NCI-H748 (cell line): Measurements from ENCODE around the gene RAD51B.
"Not testable (repeated sequence)": the region's sequence is repeated elsewhere in the genome, so short reads cannot be mapped to it uniquely, and the experiment has no call there.

Source experiments
- DNase-seq: peaks from one replicate; lab custom pipeline; 2025; ENCODE audit not compliant: unreplicated experiment; lab: John Stamatoyannopoulos, UW

The RAD51B gene

GRCh38 chr14:68286667-68287066, 467.1 kb downstream of the RAD51B start:
- no peak for DNase-seq

DNA sequence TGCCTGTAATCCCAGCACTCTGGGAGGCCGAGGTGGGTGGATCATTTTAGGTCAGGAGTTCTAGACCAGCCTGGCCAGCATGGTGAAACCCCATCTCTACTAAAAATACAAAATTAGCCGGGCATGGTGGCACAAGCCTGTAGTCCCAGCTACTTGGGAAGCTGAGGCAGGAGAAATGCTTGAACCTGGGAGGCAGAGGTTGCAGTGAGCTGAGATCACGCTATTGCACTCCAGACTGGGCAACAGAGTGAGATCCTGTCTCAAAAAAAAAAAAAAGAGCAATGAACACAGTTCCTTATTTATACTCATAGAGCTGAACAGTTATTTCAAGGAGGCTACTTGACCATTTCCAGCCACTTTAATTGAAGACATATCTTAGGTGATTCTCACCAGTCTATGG, 469.9 kb downstream of the RAD51B start:
- not testable (repeated sequence) for DNase-seq

DNA sequence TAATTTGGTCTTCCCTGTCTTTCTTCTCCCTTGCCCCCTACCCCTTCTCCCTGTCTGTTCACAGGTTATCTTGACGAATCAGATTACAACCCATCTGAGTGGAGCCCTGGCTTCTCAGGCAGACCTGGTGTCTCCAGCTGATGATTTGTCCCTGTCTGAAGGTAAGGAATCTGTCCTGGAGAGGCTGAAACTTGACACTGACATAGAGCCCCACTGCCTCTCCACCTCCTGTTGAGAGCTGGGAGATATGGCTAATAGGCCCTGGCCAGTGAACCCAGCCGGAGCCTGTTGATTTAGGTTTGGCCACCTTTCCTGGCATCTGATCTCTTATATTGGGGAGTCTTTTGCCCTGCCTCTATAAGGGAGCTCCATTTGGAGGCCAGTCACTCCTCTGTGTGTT, 472.2 kb downstream of the RAD51B start:
- peak; percentile 22 for DNase-seq

DNA sequence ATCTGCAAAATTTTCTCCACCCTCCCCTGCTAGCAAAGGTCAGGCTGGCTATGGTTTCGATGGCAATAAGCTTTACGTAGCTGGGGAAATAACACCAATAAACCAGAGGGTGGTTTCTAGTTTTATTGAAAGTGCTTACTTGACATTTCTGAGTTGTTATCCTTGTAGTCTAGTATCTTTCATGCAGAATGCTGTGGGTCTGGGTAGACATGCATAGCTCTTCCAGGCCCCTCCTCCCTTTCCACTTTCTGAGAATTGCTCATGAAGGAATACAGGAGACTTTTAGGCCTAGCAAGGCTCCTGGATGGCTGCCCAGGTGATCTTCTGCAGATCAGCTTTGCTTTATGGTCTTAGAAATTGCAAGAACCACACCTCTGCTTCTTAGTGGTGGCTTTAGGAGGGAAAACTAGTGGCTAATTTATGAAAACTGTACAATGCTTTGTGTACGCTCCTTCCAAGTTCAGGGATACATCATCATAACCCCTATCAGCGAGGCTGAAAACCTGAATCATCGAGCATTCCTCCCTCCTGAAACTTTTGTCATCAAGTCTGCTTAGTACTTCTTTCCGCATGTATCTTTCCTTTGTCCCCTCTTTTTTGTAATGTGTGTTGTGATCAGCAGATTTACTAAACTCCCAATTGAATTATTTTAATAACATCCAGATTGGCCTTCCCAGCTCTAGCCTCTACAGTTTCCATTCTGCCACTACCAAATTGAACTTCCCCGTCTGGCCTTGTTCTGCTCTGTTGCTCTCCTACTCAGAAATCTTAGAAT, 473.0 kb downstream of the RAD51B start:
- no peak for DNase-seq

DNA sequence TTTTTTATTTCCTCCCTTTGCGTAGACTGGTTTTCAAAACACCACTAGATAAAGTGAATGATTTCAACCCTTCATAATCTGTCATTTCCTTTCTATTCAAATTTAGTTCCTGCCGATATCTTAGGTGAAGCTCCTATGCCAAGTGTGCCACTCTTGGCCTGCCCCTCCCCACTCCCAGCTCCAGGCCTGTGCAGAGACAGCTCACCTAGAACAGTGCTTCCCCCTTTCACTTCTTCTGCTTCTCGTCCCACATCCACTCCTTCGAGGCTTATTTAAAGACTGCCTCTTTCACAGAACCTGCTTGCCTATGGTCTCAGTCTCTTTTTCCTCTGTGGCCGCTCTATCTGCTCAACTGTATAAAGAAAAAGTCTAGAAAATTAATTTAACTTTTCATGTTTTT, 473.8 kb downstream of the RAD51B start:
- DNase-seq: no peak

DNA sequence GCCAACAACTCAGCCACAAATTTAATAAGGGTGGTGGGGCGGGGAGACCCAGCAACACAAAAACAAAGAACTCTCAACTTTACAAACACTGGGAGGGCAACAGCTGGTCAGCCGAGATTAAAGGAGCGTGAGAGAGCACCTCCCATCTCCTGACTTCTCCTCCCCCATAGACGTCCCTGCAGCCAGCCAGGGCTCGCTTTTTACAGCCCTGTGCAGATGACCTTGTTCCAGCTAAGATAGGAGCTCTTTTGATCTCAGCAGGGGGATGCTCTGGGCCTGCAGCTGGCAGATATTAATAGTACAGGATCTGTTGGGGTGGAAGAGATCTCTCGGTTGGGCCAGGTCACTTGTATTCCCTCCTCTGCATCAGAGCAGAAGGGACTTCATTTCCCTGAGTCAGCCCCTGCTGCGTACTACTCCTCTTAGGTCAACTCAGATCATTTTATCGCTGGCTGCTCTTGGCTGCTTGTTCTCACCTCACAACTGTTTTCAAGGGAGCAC, 475.8 kb downstream of the RAD51B start:
- no peak for DNase-seq

GRCh38 chr14:68297039-68297438, 477.5 kb downstream of the RAD51B start:
- DNase-seq: no peak

DNA sequence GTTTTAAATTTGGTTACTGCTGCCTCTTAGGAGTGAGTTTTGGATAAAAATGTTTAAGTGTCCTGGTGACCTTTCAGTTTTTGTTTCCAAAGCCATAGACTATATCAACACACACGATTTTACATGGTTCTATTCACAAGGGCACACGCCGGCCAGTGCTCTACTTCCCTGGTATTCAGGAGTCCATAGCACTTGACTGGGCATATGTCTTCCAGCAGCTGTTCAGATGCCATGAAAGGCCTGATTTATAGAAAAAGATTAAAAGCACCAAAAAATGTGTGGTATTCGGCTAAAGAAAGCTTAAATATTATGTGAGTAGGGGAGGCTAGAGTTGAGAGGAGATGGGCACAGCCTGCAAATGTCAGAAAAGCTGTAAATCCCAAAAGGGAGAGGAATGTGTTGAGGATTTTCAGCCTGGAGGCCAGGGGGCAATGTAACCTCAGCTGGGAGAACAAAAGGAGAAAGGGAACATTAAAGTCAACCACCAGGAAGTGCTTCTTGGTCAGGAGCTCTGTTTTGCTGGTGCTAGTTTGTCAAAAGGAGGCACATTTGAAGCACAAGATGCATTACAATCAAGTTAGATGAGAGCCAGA, 478.4 kb downstream of the RAD51B start:
- peak; percentile 10 for DNase-seq

DNA sequence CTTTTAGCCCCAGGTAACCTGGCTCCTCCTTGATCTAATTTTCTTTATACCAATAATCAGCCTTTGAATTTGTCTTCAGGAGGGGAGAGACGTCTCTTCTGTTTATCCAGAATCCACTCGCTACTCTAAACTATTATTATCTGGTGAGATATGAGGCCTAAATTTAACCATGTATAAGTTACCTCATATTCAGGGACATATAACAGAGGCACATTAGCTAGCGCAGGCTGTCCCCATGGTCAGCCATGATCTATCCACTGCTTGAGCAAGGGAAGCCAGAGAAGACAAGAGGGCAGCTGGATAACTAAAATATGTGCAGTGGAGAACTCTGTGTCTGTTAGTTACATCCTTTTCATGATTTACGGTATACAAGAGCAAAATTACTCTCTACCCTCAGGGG, 481.0 kb downstream of the RAD51B start:
- DNase-seq: no peak

DNA sequence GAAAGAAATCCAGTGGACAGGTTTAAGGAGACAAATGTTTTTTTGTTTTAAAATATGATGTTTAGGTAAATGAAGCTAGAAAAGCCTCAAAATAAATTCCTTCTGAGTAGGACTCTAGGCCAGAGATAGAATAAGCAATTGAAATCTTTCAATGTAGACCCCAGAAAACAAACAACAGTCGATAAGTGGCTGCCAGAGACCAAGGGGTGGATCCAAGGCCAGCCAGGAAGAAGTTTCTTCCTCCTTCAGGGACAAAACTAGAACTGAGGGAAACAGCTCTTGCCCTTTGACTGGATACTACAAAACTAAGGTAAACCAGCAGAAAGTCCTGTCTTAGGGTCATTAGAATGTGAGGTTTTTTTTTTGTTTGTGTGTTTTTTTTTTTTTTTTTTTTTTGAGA, 481.6 kb downstream of the RAD51B start:
- no peak for DNase-seq

GRCh38 chr14:68302938-68303337, 483.4 kb downstream of the RAD51B start:
- not testable (repeated sequence) for DNase-seq

DNA sequence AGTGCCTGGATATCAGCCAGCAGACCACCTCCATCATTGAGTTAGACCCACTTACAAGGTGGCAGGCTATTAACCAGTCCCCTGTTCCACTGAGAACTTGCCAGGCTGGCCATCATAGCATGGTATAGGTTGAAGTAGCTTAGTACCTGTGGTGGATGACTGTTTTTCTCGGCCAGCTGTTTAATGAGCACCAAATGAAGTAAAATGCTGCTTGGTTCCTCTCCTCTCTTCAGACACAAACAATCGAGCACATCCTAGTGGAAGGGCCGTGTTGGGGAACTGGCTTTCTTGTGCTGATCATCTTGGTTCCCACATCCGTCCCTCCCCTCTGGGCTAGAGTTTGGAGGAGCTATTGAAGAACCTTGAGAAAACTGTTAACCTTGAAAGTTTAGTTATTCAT, 486.2 kb downstream of the RAD51B start:
- no peak for DNase-seq

DNA sequence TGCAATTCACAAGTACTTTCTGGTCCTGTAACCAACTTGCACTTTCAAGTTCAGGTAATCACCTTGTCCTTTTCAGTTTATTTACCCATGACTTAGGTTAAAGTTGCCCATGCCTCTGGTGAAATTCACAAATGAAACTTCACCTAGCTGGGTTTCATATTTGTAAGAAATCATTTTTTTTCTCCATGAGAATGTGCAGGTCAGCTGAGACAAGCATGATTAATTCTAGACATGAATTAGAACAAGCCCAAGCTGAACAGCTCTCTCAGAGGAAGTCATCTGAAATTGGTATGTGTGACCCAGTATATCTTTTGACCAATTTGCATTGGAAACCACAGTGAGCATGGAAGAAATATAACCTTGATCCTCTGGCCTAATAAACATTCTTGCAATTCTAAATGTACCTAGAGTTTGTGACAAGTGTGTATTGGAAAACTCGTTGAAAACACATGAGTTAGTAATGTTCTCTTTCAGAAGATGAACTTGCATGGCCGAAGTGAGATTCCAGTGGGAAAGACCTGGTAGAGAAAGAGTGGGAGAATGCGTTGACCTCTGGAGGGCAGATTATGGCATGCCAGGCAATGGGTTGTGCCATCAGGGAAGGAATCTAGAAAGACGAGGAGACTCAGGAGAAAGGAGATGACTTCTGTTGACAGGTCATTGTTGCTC, 486.8 kb downstream of the RAD51B start:
- no peak for DNase-seq

DNA sequence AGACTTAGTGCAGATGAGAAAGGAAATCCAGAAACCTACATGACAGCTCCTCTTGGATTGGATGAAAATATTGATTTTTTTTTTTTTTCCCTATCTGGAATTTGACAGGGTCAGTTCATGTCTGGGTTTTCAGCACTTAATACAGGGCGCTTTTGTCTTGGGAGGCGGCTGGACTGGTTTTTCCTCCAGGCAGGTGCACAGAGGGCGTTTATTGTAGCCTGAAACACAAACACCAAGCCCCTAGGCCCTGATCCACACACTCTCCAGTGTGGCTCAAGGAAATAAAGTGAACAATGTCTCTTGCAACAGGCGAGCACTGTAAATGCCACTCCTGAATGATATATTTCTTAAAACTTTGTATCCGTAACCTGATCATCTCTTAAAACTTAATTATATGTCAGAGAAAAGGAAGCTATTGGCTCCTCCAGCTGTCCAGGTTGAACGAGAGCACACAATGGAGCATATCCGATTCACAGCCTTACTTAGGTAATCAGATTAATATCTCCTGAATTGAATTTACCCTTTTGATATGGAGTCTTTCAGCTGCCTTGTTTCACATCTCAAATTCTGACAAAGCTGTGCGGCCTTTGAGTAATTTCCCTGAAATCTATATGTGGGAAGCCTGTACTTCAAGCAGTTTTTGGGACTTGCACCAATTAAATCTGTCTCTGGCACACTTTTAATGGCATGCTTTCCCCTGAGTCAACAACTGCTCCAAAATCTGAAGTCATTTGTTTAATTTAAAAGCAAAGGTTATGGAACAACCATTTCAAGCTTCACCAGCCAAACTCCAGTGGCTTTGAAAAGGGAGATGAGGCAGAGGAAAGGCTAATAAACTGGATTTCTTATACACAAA, 487.6 kb downstream of the RAD51B start:
- DNase-seq: peak; percentile 94

DNA sequence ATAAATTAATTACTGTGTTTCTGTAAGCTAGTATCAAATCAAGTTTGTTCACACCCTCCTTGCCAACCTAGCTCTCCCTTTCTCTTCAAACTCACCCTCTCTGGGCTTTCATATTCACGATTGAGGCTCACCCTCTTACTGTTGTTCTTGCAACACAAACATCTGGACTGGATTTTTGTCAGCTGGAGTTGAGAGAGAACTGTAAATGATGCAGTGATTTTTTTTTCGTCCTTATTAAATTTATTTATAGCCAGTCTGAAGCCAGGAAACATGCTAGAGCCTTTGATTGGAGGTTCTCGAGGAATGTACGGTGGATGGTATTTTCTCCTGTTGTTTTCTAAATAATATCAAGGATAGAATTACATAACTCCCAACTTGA, 488.2 kb downstream of the RAD51B start:
- no peak for DNase-seq

GRCh38 chr14:68308726-68309520, 489.3 kb downstream of the RAD51B start:
- no peak for DNase-seq

DNA sequence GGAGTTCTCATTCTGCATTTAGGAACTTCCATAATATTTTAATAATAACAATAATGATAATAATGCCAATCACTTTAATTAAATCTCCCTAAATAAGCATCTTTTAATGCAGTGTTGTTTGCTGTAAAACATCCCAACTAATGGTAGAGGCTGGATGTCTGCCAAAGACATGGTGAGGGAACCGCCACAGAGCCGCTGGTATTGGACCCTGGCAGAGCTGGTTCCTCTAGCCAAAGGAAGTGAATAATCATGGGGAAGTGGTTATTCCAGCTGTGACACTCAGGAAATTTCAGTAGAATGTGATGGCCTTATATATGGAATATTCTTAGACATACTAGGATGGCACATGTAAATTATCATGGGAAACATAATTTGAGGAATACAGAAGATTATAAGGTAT, 490.0 kb downstream of the RAD51B start:
- DNase-seq: peak; percentile 53

DNA sequence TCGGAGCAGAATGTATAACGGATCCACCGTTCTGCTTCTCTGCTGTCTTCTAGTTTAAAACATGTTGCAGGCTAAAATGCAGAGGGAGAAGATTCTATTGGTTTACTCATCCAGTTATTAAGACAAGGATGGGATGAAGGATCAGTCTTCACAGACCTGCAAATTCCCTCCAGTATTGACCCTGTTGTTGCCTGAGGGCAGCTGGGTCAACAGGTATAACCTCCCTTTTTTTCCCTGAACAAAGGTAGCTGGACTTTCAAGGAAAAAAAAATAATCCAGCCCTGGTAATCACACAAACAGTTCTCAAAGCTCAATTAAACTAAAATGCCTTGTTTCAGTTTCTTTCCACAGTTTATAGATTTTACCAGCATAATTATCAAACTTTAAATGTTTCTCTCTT, 492.7 kb downstream of the RAD51B start:
- DNase-seq: no peak

DNA sequence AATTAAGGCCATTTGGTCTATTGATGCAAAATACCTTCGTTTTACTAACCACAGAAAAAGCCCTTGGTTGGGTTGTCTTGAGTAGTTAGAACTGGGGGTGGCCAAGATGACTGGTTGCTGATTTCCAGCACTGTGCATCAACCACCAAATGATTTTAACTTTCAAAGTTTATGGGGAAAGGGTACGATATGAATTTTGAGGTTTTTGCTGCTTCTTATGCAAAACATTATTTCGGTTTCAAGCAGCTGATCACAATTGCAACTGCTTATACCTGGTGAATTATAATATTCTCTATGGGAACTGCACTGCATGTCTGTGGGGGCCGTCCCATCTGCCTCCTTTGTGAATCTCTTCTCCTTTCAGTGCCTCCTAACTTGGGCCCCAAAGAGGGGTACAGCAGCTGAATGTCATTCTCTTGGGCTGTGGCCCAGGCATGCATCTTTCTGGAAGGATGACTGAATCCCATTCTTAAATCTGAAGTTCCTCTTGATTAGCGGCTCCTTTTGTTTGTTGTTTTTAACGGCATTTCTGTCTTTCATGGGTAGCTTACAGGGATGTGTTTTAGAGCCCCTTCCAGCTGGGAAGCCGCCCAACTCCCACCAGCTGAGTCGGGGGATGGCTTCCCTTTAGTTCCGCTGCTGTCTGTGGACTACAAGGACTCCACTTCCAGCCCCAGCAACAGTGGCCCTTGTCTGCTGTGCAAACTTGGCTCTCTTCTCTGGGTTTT, 493.5 kb downstream of the RAD51B start:
- no peak for DNase-seq

GRCh38 chr14:68314642-68315041, 495.1 kb downstream of the RAD51B start:
- no peak for DNase-seq
